ENCODE results near the gene DCXR. TPM values are rescaled to one million over a fixed set of nuclear protein-coding genes. Genes with fewer than 3 reads are reported as not detected.

Gene DCXR
- total RNA-seq, 1 experiment from 2014 or later, result 87.8 TPM

GRCh38 chr17:82065638-82066303, 28.3 kb upstream of the DCXR start, which contains the start of gene DUS1L:
Gene DUS1L (minus strand): TSS chr17:82065804. CDS start chr17:82065059, 745 bp downstream.
- peak; percentile 71 for DNase-seq
- no peak for TF ChIP-seq CTCF (IDR thresholded peaks at IDR 0.05; ENCODE audit: unreplicated experiment)
- no TSS peak for BruUV-seq (replicated peaks)
- Mint-ChIP-seq H3K4me1 (ENCODE audit: low read depth, unreplicated experiment) (no peaks in the 10 kb centered on the region), H3K36me3 (ENCODE audit: insufficient read depth, unreplicated experiment) (peaks cover 35% of the 10 kb centered on the region), H3K9me3 (ENCODE audit: low read depth, unreplicated experiment) (no peaks in the 10 kb centered on the region), H3K27me3 (ENCODE audit: unreplicated experiment) (no peaks in the 10 kb centered on the region), H3K27ac (ENCODE audit: unreplicated experiment) (peak within 1 kb of the TSS; percentile 56), H3K4me3 (ENCODE audit: low read depth, unreplicated experiment) (peak within 1 kb of the TSS; percentile 74)
- intact Hi-C loops (cut with micrococcal nuclease; ENCODE audit: unreplicated experiment), result no loop called here
- CTCF ChIA-PET, result interaction anchor here (0.6 kb wide), 1 partner anchor 178 kb away, joined by 3 read pairs; no protein-coding TSS in a partner anchor

DNA sequence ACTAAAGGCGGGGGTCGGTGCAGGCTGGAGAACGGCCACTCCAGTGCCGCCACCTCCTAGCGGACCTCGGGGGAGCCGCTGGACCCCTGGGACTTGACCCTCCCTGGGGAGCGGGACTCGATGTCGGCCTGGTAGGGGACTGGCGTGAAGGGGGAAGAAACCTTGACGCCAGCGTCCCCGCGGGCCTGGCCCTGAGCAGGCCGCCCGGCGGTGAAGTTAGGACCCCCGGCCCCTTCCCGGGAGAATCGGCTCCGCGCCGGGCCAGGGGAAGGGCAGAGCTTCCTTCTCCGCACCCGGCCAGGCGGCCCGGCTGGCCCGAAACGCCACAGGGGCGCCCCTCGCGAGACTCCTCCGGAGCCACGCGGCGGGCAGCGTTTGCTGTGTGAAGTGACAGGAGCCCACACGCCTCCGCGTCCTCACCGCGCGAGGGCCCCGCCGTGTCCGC, 27.7 kb upstream of the DCXR start:
- no TSS peak for BruUV-seq (replicated peaks)
- H3K4me1 Mint-ChIP-seq (ENCODE audit: low read depth, unreplicated experiment), result no peaks in the 10 kb centered on the region
- no peak overlapping the region for H3K27ac Mint-ChIP-seq (ENCODE audit: unreplicated experiment)
- H3K36me3 Mint-ChIP-seq (ENCODE audit: insufficient read depth, unreplicated experiment), result peaks cover 41% of the 10 kb centered on the region
- H3K4me3 Mint-ChIP-seq (ENCODE audit: low read depth, unreplicated experiment), result peak overlapping the region; percentile 74
- CTCF ChIA-PET, result interaction anchor here (0.6 to 1.0 kb wide), 3 partner anchors 28 to 178 kb away, joined by 3 to 4 read pairs (median 3); partner anchors contain the start of gene DCXR
- no peak for DNase-seq
- intact Hi-C loops (cut with micrococcal nuclease; ENCODE audit: unreplicated experiment), result no loop called here
- no peaks in the 10 kb centered on the region for H3K27me3 Mint-ChIP-seq (ENCODE audit: unreplicated experiment)
- no peak for TF ChIP-seq CTCF (IDR thresholded peaks at IDR 0.05; ENCODE audit: unreplicated experiment)
- H3K9me3 Mint-ChIP-seq (ENCODE audit: low read depth, unreplicated experiment), result no peaks in the 10 kb centered on the region

GRCh38 chr17:82064433-82065192, 27.1 kb upstream of the DCXR start:
- H3K36me3 Mint-ChIP-seq (ENCODE audit: insufficient read depth, unreplicated experiment), result peaks cover 44% of the 10 kb centered on the region
- H3K4me3 Mint-ChIP-seq (ENCODE audit: low read depth, unreplicated experiment), result peak overlapping the region; percentile 74
- H3K27me3 Mint-ChIP-seq (ENCODE audit: unreplicated experiment), result no peaks in the 10 kb centered on the region
- TF ChIP-seq CTCF (IDR thresholded peaks at IDR 0.05; ENCODE audit: unreplicated experiment), result no peak
- H3K27ac Mint-ChIP-seq (ENCODE audit: unreplicated experiment), result peak overlapping the region; percentile 20
- peak; percentile 56 for DNase-seq
- CTCF ChIA-PET, result interaction anchor here (0.7 to 1.0 kb wide), 2 partner anchors 27 to 90 kb away, joined by 3 to 4 read pairs; partner anchors contain the start of gene DCXR
- H3K9me3 Mint-ChIP-seq (ENCODE audit: low read depth, unreplicated experiment), result no peaks in the 10 kb centered on the region
- H3K4me1 Mint-ChIP-seq (ENCODE audit: low read depth, unreplicated experiment), result no peaks in the 10 kb centered on the region
- intact Hi-C loops (cut with micrococcal nuclease; ENCODE audit: unreplicated experiment), result no loop called here
- TSS peak; percentile 57 for BruUV-seq (replicated peaks)

DNA sequence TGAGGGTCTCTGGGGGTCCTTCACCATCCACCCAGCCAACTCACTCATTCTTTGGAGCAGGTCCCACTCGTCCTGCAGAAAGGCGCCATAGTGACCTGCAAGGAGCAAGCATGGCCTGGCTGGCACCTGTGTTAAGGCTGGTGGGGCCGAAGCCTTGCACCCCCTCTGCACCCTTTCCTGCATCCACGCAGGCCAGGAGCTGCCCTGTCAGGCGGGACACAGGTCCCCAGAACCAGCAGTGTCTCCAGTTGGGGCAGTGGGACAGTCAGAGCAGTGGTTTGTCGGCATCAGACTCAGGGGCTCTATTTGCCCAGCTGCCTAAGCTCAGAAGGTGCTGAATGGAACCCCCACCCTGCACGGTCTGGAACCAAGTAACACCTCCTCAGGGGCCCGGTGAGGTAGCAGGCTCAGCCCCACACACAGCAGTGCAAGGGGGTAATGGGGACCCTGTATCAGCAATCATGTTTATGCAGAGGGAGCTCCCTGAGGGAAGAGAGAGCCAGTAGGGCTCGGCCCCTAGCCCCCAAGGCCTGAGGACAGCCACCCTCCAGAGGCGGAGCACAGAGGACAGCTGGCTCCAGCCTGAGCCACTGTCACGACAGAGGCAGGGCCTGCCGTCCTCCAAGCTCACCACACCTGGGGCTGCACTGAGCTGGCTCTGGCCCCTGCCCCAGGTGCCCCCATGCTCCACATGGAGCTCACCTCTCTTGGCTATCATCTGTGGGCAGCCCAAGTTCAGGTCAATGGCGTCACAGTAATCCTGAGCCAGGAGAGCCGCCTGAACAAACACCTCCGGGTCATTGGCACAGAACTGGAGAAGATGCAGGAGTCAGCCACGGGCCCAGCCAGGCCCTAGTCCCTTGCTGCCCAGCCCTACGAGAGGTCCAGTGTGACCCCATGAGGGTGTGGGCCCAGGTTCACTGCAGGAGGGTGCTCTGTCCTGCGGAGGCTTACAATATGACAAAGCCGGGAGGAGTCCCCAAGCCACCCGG, 26.2 kb upstream of the DCXR start:
- peak overlapping the region; percentile 20 for H3K27ac Mint-ChIP-seq (ENCODE audit: unreplicated experiment)
- BruUV-seq (replicated peaks), result no TSS peak
- peaks cover 46% of the 10 kb centered on the region for H3K36me3 Mint-ChIP-seq (ENCODE audit: insufficient read depth, unreplicated experiment)
- TF ChIP-seq CTCF (IDR thresholded peaks at IDR 0.05; ENCODE audit: unreplicated experiment), result no peak
- intact Hi-C loops (cut with micrococcal nuclease; ENCODE audit: unreplicated experiment), result no loop called here
- no peak for DNase-seq
- no peaks in the 10 kb centered on the region for H3K4me1 Mint-ChIP-seq (ENCODE audit: low read depth, unreplicated experiment)
- CTCF ChIA-PET, result no interaction called here
- H3K4me3 Mint-ChIP-seq (ENCODE audit: low read depth, unreplicated experiment), result peak overlapping the region; percentile 74
- no peaks in the 10 kb centered on the region for H3K9me3 Mint-ChIP-seq (ENCODE audit: low read depth, unreplicated experiment)
- no peaks in the 10 kb centered on the region for H3K27me3 Mint-ChIP-seq (ENCODE audit: unreplicated experiment)
